Right cardiac atrium (tissue), 5 donors: ENCODE results near the gene ZNF668. TPM values are rescaled to one million over a fixed set of nuclear protein-coding genes. Genes with fewer than 3 reads are reported as not detected.

ENCODE experiments used
- ATAC-seq, 2 donors: fragments of 200-7000 bp; cut with Tn5 transposase; one replicate each; pipeline versions ENCODE4 v1.8.0 to v1.9.1; 2020; ENCODE audit warnings: moderate library complexity in 2 of 2, mild to moderate bottlenecking in 1 of 2
- DNase-seq, 3 donors: peaks; one replicate each; pipeline ENCODE4 v3.0.0-alpha.2; 2020
- H3K27ac ChIP-seq: one replicate; pipeline ENCODE4 v1.5.1; 2013; ENCODE audit warnings: mild to moderate bottlenecking, low read length, control low read depth, moderate library complexity
- H3K27me3 ChIP-seq: one replicate; pipeline ENCODE4 v1.6.1; 2013; ENCODE audit not compliant: control insufficient read depth, insufficient read depth
- H3K4me1 ChIP-seq: one replicate; pipeline ENCODE4 v1.6.1; 2013; ENCODE audit warnings: low read length; ENCODE audit not compliant: control insufficient read depth, insufficient read depth
- H3K4me3 ChIP-seq: one replicate; pipeline ENCODE4 v1.5.1; 2013; ENCODE audit warnings: low read length, control low read depth
- H3K9me3 ChIP-seq: one replicate; pipeline ENCODE4 v1.6.1; 2013; ENCODE audit warnings: low read length; ENCODE audit not compliant: control insufficient read depth
- WGBS: extraction: QIAGEN DNeasy Blood & Tissue Kit; methylation state at CpG from one replicate; pipeline ENCODE4 v1.1.7; 2013; 5-methylcytosine and 5-hydroxymethylcytosine counted together
- intact Hi-C, 4 donors: fragments of 100-400 bp; cut with DNase I; formaldehyde crosslinking; loops; one replicate each; pipeline versions ENCODE4 v1.11.0 to v1.14.0; 2022 to 2023
- polyA plus RNA-seq: library from polyadenylated mRNA; stranded (reverse); fragments of 200-250 nt; gene quantifications from one replicate; pipeline ENCODE4 v1.2.3, GENCODE V29; 2013
- total RNA-seq, 4 donors: library from RNA; stranded (reverse); fragmentation: NEBNext Ultra II Directional; extraction: Animal tissue kit (Norgen Biotek cat#: 25700); gene quantifications; one replicate each; pipeline ENCODE4 v1.2.1, GENCODE V29; 2021
- donor health status: healthy with polysubstance abuse.
- donor health status: DM: no; HTN: yes; CAD: no.
- donor health status: DM: no; HTN: no; CAD: no.
- donor health status: DM: no; HTN: yes; CAD: no; lungs with severe emphysema.
- donor health status: DM: yes; HTN: yes; CAD: no.

Gene ZNF668
- total and polyA plus RNA-seq, 5 donors = 4.6 to 6.6 (median 5.0) TPM

DNA sequence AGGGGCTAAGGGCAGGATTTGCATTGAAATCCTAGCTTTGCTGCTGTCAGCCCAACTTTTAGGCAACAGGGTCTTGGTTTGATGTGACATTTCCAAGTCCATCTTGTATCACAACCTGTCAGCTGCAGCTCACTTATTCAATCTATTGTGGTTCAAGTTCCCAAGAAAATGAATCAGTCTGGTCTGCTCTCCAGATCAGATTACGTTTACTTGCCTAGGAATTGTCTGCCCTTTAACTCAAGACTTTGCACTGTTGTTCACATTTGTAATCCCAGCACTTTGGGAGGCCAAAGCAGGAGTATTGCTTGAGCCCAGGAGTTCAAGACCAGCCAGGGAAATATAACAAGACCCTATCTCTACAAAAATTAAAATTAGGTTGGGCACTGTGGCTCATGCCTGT, 30.7 kb downstream of the ZNF668 start:
- Histone ChIP-seq H3K4me1 (no peaks in the 10 kb centered on the region), H3K27me3 (no peaks in the 10 kb centered on the region), H3K27ac (no peak overlapping the region), H3K4me3 (no peak overlapping the region), H3K9me3 (no peaks in the 10 kb centered on the region)
- intact Hi-C loops = no loop called here
- 95% methylated on average over 1 of the region's 1 CpG for WGBS
- no peak for DNase-seq
- no peak for ATAC-seq

DNA sequence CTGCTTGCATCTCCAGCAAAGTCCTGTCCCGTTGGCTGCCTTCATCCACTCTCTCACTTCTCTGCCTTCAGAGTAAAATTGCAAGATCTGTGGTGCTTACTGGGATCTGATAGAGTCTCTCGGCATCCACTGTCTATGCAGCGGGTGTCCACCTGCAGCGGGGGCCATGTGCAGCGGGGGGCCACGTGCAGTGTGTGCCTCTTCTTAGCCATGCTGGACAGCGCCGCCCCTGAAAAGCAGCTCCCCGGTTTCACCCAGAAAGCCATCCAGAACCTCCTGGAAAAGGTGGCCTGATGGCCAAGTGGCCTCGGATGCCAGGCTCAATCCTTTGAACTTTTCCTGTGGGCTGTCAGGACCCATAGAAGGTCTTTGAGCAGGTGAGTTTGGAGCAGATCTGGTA, 31.2 kb downstream of the ZNF668 start:
- WGBS = 90% methylated on average over 10 of the region's 10 CpGs
- no peaks in the 10 kb centered on the region for H3K9me3 ChIP-seq
- DNase-seq (no peak), ATAC-seq (no peak)
- no peaks in the 10 kb centered on the region for H3K4me1 ChIP-seq
- intact Hi-C loops = no loop called here
- H3K27ac ChIP-seq = no peak overlapping the region
- H3K4me3 ChIP-seq = no peak overlapping the region
- H3K27me3 ChIP-seq = no peaks in the 10 kb centered on the region

DNA sequence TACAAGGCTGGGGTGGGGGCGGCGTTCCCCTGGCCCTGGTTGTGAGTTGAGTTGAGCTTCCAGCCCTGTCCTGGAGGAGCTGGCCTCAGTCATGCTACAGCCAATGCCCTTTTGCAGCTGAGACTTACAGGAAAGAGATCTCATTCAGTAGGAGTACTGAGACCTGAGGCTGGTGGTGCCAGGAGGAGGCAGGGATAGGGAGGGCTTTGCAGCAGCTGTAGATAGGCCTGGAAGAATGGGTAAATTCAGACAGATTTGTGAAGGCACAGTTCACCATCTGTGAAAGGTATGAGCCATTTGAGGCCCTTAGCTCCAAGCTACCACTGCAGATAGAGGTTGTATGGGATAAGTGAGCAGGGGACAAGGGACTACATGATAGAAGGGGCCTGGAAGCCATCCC, 35.0 kb downstream of the ZNF668 start:
- ATAC-seq (no peak), DNase-seq (no peak)
- intact Hi-C loops = no loop called here
- H3K27me3 ChIP-seq = no peaks in the 10 kb centered on the region
- 96% methylated on average over 2 of the region's 2 CpGs for WGBS
- H3K4me1 ChIP-seq = no peaks in the 10 kb centered on the region
- no peak overlapping the region for H3K4me3 ChIP-seq
- no peaks in the 10 kb centered on the region for H3K9me3 ChIP-seq
- H3K27ac ChIP-seq = no peak overlapping the region

DNA sequence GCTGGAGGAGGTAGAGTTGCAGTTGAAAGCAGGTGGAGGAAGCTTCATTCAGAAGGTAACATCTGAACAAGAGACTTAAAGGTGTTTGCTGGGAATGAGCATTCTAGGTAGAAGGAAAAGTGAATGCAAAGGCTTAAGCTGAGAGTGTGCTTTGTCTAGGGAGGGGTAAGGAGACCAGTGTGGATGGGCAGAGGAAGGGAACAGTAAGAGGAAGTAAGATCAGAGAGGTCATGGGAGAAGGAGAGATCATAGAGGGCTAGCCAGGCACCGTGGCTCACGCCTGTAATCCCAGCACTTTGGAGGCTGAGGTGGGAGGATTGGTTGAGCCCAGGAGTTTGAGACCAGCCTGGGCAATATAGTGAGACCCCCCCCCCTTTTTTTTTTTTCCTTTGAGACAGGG, 37.3 kb downstream of the ZNF668 start:
- ATAC-seq = no peak

DNA sequence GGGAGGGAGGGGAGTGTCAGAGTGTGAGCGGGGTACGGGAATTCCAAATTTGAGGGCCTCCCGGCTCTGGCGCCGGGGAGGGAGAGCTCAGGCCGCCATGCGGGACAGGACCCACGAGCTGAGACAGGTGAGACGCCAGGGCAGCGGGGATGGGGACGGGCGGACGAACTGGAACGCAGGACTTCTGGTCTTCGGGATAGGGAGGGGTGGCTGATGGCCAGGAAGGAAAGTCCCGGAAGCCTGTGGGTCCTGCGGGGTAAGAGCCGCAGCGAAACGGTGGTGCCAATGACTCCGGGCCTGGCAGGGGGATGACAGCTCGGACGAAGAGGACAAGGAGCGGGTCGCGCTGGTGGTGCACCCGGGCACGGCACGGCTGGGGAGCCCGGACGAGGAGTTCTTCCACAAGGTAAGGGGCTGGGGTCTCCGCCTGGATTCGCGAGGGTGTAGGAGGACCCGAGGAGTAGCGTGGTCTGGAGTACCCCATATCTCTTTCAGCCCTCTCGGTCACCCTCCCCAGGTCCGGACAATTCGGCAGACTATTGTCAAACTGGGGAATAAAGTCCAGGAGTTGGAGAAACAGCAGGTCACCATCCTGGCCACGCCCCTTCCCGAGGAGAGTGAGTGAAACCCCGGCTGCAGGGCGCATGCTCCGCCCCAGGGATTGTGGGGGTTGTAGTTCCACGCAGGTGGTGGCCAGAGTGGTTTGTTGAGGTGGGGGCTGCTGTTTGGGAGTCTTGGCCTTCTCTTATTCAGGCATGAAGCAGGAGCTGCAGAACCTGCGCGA, 40.1 kb downstream of the ZNF668 start:
- intact Hi-C loops = loop anchor here in 1 of 4 donors (5.0 kb wide), 1 partner anchor 38 kb away; the partner anchor contains the start of genes ZNF646 and ZNF668
- under 1% methylated on average over 47 of the region's 47 CpGs for WGBS

More for the DNA sequence above, 37.3 kb downstream of the ZNF668 start:
- 60% methylated on average over 2 of the region's 2 CpGs for WGBS
- no peak overlapping the region for H3K27ac ChIP-seq
- H3K4me3 ChIP-seq = no peak overlapping the region
- no peaks in the 10 kb centered on the region for H3K27me3 ChIP-seq
- no peaks in the 10 kb centered on the region for H3K9me3 ChIP-seq
- no peaks in the 10 kb centered on the region for H3K4me1 ChIP-seq
- intact Hi-C loops = no loop called here
- DNase-seq = no peak

DNA sequence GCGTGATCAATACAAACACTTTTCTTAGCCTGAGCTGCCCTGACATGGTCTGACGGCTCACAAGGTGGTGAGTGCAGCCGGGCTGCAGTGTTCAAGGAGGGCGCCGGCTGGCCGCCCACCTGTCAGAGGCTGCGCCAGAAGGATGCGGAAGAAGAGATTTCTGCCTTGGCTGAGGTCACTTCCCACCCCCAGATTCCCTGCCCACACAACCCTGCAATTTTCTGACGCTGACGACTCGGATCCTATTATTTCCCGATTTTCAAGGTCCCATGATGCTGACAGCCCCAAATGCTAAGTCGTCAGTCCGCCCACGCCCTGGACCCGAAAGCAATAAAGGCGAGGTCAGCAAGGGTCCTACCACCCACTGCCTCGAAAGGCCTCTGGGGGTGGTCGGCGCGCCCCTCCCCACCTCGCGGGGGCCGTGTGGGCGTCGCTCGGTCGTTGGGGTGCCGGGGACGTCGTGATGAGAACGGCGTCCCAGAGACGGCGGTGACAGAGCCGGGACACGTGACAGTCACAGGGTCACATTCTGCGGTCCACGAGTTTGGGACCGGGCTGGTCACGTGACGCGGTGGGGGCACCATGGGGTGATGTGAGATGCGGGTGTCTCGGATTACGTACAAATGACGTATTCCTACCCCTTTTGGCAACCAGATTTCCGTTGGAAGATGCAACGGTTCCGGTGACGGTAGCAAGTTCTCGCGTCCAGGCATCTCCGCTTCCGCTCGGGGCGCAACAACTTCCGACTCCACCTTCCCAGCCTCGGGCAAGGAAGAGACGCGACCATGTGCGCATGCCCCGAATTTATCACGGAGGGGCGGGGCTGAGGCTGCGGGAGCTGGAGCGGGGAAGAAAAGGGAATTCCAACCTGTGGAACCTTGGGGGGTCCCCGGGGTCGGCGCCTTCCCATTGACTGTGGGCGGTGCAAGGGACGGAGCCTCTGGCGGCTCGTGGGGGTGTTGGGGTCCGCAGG, 41.0 kb downstream of the ZNF668 start, which contains the start of gene STX4:
Gene STX4, plus strand, starts transcription at position 823 of the 973 bp plus-strand sequence. CDS start 248 bp downstream, outside the sequence.
- ATAC-seq (peak; percentile 96), DNase-seq (peak; percentile 97 to 99 (median 99))
- peak within 1 kb of the TSS; percentile 81 for H3K27ac ChIP-seq
- no peaks in the 10 kb centered on the region for H3K4me1 ChIP-seq
- WGBS = under 1% methylated on average over 75 of the region's 75 CpGs
- H3K27me3 ChIP-seq = no peaks in the 10 kb centered on the region
- peak within 1 kb of the TSS; percentile 85 for H3K4me3 ChIP-seq
- H3K9me3 ChIP-seq = no peaks in the 10 kb centered on the region
- intact Hi-C loops = loop anchor here in 1 of 4 donors (5.0 kb wide), 1 partner anchor 39 kb away; the partner anchor contains the start of genes ZNF646 and ZNF668

More for the DNA sequence above, 40.1 kb downstream of the ZNF668 start:
- H3K27ac ChIP-seq = peak overlapping the region; percentile 65
- H3K27me3 ChIP-seq = no peaks in the 10 kb centered on the region
- no peaks in the 10 kb centered on the region for H3K4me1 ChIP-seq
- peak overlapping the region; percentile 85 for H3K4me3 ChIP-seq
- no peaks in the 10 kb centered on the region for H3K9me3 ChIP-seq
- ATAC-seq (peak; percentile 90), DNase-seq (peak; percentile 93 to 96 (median 96))

DNA sequence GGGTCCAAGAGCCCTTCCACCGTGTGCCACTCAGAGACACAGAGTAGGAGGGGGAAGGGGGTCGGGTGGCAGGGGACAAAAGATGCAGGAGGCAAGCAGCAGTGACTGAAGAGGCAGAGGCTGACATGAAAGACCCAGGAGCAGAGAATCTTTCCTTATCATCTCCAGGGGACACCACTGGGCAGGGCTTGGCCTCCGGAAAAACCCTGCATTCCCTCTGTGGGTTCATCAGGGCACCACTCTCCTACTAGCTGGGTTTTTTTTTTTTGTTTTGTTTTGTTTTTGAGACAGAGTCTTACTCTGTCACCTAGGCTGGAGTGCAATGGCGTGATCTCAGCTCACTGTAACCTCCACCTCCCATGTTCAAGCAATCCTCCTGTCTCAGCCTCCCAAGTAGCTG, 42.8 kb downstream of the ZNF668 start:
- no peak overlapping the region for H3K27ac ChIP-seq
- H3K9me3 ChIP-seq = no peaks in the 10 kb centered on the region
- H3K4me3 ChIP-seq = no peak overlapping the region
- DNase-seq (no peak), ATAC-seq (no peak)
- no peaks in the 10 kb centered on the region for H3K4me1 ChIP-seq
- H3K27me3 ChIP-seq = no peaks in the 10 kb centered on the region
- intact Hi-C loops = loop anchor here in 1 of 4 donors (5.0 kb wide), 1 partner anchor 41 kb away; the partner anchor contains the start of genes ZNF646 and ZNF668
- WGBS = 81% methylated on average over 4 of the region's 4 CpGs

DNA sequence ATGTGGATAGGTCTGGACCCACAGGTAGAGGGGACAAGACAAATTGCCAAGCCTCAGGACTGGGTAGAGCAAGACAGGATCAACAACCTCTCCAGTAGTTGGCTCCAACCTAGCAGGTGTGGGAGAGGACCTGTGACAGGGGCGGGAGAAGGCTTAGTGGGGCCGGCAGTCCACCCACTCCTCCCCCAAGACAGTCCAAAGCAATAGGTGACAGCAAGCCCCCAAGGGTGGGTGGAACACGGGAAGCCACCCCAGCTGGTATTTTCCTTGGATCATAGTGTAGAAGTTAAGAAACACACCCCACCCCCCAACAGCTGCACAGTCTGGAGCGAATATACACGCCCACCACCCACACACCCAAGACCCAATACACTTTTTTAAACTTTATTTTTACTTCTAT, 44.8 kb downstream of the ZNF668 start:
- H3K4me3 ChIP-seq = no peak overlapping the region
- no peaks in the 10 kb centered on the region for H3K4me1 ChIP-seq
- 76% methylated on average over 5 of the region's 5 CpGs for WGBS
- no peak for ATAC-seq
- H3K27ac ChIP-seq = no peak overlapping the region
- DNase-seq = no peak
- no peaks in the 10 kb centered on the region for H3K27me3 ChIP-seq
- intact Hi-C loops = no loop called here
- no peaks in the 10 kb centered on the region for H3K9me3 ChIP-seq

DNA sequence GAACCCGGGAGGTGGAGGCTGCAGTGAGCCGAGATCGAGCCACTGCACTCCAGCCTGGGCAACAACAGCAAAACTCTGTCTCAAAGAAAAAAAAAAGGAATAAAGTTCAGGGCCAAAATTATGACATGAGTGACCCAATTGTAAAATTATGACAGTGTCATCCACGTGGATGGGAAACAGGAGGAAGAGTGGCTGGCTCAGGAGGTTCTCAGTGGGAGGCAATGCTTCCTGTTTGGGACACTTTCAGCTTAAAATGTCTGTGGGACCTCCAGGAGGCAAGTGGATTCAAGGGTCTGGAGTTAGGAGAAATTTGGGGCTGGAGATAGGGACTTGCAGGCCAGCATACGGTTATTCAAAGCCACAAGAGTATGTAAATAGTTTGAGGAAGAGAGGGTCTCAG, 48.7 kb downstream of the ZNF668 start:
- Histone ChIP-seq H3K4me1 (no peaks in the 10 kb centered on the region), H3K27me3 (no peaks in the 10 kb centered on the region), H3K9me3 (no peaks in the 10 kb centered on the region), H3K27ac (no peak overlapping the region), H3K4me3 (no peak overlapping the region)
- DNase-seq (no peak), ATAC-seq (no peak)
- WGBS = 64% methylated on average over 5 of the region's 5 CpGs
- intact Hi-C loops = no loop called here

DNA sequence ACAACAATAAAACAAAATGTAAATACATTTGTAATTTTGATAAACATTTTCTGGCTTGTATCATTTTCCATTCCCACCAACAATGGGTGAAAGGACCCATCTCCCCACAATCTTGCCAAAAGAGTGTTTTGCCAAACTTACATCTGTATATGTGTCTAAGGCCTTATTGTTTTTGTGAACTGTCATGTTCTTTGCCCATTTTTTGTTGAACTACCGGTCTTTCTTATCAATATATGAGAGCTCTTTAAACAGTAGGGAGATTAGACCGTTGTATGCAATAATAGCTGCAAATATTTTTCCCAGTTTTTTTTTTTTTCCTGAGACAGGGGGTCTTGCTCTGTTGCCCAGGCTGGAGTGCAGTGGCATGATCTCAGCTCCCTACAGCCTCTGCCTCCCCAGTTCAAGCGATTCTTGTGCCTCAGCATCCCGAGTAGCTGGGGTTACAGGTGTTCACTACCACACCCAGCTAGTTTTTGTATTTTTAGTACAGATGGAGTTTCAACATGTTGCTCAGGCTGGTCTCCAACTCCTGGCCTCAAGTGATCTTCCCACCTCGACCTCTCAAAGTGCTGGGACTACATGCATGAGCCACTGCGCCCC, 50.3 kb downstream of the ZNF668 start:
- no peaks in the 10 kb centered on the region for H3K9me3 ChIP-seq
- no peaks in the 10 kb centered on the region for H3K4me1 ChIP-seq
- H3K4me3 ChIP-seq = no peak overlapping the region
- H3K27ac ChIP-seq = no peak overlapping the region
- intact Hi-C loops = no loop called here
- ATAC-seq (no peak), DNase-seq (no peak)
- WGBS = 70% methylated on average over 6 of the region's 6 CpGs
- H3K27me3 ChIP-seq = no peaks in the 10 kb centered on the region
